CD4-positive, CD25-positive, alpha-beta regulatory T cell (primary cell): Measurements from ENCODE around the gene PHKA2. TPM values are rescaled to one million over a fixed set of nuclear protein-coding genes. Genes with fewer than 3 reads are reported as not detected.

Experiments
- ATAC-seq, 2 donors: fragments of 150-1000 bp; cut with Tn5 transposase; one replicate each; pipeline ENCODE4 v1.10.0; 2021; ENCODE audit warnings: low read depth in 2 of 2, moderate number of reproducible peaks in 2 of 2, moderate library complexity in 1 of 2
- DNase-seq, 3 donors: peaks; one replicate each; pipeline versions ENCODE4 v3.0.0 to v3.0.0-alpha.2; 2012 to 2022; ENCODE audit warnings: mixed read lengths in 1 of 3
- H3K27ac ChIP-seq: one replicate; pipeline ENCODE4 v1.7.0; 2013; ENCODE audit warnings: mild to moderate bottlenecking, low read length; ENCODE audit not compliant: insufficient read depth, poor library complexity, severe bottlenecking
- H3K27me3 ChIP-seq: one replicate; pipeline ENCODE4 v1.7.0; 2013; ENCODE audit warnings: low read length; ENCODE audit not compliant: control insufficient read depth, insufficient read depth
- H3K36me3 ChIP-seq: one replicate; pipeline ENCODE4 v1.7.0; 2013; ENCODE audit warnings: mild to moderate bottlenecking, low read length, moderate library complexity; ENCODE audit not compliant: control insufficient read depth, insufficient read depth
- H3K4me1 ChIP-seq: 2 replicates; pipeline ENCODE4 v1.7.0; 2013; ENCODE audit warnings: mild to moderate bottlenecking, low read length; ENCODE audit not compliant: insufficient read depth, control insufficient read depth, poor library complexity, severe bottlenecking
- H3K4me3 ChIP-seq: one replicate; pipeline ENCODE4 v1.7.0; 2013; ENCODE audit warnings: low read depth, mild to moderate bottlenecking, low read length, moderate library complexity
- H3K9me3 ChIP-seq, 2 experiments: 1 replicate in 1 of 2; 2 replicates in 1 of 2; pipeline ENCODE4 v1.7.0; 2013; ENCODE audit warnings: low read length in 2 of 2, mild to moderate bottlenecking in 1 of 2, moderate library complexity in 1 of 2; ENCODE audit not compliant: control insufficient read depth in 2 of 2
- H3K27ac Mint-ChIP-seq, 3 donors: one replicate each; pipeline ENCODE4 v1.8.0; 2020 to 2022; ENCODE audit warnings: mild to moderate bottlenecking in 3 of 3, mixed read lengths in 3 of 3, moderate library complexity in 2 of 3
- H3K27me3 Mint-ChIP-seq: one replicate; pipeline ENCODE4 v1.8.0; 2022; ENCODE audit warnings: mild to moderate bottlenecking, mixed read lengths
- H3K36me3 Mint-ChIP-seq: one replicate; pipeline ENCODE4 v1.8.0; 2020; ENCODE audit warnings: mixed read lengths
- H3K4me1 Mint-ChIP-seq, 4 donors: one replicate each; pipeline ENCODE4 v1.8.0; 2020 to 2022; ENCODE audit warnings: mixed read lengths in 4 of 4, mild to moderate bottlenecking in 1 of 4
- H3K4me3 Mint-ChIP-seq, 4 donors: one replicate each; pipeline ENCODE4 v1.8.0; 2020 to 2022; ENCODE audit warnings: mild to moderate bottlenecking in 4 of 4, mixed read lengths in 4 of 4, moderate library complexity in 3 of 4
- H3K9me3 Mint-ChIP-seq, 7 donors: one replicate each; pipeline ENCODE4 v1.8.0; 2020 to 2022; ENCODE audit warnings: mixed read lengths in 7 of 7, mild to moderate bottlenecking in 3 of 7, moderate library complexity in 2 of 7
- polyA plus RNA-seq, 4 donors: library from polyadenylated mRNA; unstranded; fragments of 300-500 nt; fragmentation: Illumina TruSeq; gene quantifications; one replicate each; pipeline ENCODE4 v1.2.3, GENCODE V29; 2021
- total RNA-seq: library from RNA; stranded (reverse); gene quantifications from one replicate; pipeline ENCODE4 v1.2.3, GENCODE V29; 2022

PHKA2 gene
- total and polyA plus RNA-seq, 5 donors from 2014 or later = 5.2 to 33.8 (median 6.4) TPM

DNA sequence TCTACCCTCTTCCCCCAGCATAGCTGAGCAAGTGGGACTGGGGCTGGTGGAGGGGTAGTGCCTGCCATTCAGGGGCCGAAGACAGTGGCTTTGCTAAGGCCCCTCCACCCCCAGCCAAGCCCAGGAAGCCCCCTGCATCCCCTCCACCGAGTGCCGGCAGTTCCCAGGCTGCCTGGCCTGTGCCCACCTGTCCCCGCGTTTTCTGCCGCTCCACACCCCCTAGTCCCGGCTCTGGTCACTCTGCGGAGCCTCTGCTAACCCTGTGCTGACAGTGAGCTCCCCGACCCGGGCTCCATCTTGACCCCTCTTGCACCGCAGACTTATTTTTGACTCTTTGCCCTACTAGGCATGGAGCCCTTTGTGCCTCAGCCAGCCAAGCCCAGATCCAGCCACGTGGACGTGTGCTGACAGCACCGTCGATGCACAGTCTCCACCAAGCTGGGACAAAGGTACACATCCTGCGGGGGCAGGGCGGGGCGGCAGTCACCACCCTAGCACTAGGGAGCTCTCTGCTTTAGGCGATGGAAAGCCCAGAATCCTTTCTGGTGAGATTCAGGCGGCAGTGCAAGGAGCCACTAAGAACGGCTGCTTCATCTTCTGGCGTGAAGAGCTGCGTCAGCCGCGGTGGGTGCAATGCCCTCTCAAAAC lies 96.6 kb downstream of the PHKA2 start:
- Mint-ChIP-seq H3K4me1 (peaks cover 7 to 38% (median 9%) of the 10 kb centered on the region in 4 donors), H3K4me3 (peak overlapping the region; percentile 89 to 93 (median 90)), H3K9me3 (peaks cover 0 to under 1% (median 0%) of the 10 kb centered on the region in 7 donors), H3K27ac (peak overlapping the region; percentile 79 to 96 (median 93)), H3K27me3 (no peaks in the 10 kb centered on the region), H3K36me3 (no peaks in the 10 kb centered on the region)
- peaks cover 17% of the 10 kb centered on the region for H3K4me1 ChIP-seq
- H3K4me3 ChIP-seq = no peak overlapping the region
- H3K27me3 ChIP-seq = no peaks in the 10 kb centered on the region
- peak in 1 of 3 donors; percentile 41 for DNase-seq
- no peaks in the 10 kb centered on the region for H3K36me3 ChIP-seq
- ATAC-seq = no peak
- H3K27ac ChIP-seq = peak overlapping the region; percentile 34
- H3K9me3 ChIP-seq = no peaks in the 10 kb centered on the region

DNA sequence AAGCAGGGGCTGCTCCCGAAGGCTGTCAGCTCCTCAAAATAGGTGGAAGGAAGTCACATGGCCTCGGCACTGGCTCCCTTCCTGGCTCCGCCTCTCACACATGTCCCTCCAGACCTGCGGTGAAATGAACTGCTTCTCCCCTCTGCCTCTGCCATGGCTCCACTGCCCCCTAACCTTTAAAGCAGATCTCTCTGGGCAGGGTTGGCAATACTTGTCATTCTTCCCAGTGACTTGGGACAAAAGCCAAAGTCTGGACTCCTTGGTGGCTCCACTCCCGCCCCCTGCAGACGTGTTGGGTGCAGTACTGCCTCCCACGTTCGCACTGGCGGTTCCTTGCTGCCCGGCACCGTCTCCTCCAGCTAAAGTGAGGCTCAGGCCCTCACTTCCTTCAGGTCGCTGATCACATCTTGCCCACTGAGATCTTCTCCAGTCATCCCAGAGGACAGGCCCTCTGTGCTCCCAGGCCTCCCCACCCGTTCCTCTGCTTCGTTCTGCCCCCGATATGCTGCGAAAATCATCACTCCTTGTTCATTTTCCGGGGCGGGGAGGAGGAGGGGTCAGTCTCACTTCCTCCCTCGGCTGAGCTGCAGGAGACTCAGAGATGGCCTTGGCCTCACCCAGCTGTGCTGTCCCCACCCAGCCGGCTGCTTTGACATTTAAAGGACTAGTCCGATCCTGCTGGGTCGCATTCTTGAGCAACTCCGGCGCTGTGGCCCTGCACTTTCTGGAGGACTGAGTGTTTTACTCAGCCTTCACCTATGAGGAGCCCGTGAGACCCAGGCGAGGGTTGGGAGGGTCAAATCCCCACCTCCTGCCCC lies 97.4 kb downstream of the PHKA2 start:
- peak; percentile 63 to 67 for ATAC-seq
- H3K27me3 Mint-ChIP-seq = no peaks in the 10 kb centered on the region

DNA sequence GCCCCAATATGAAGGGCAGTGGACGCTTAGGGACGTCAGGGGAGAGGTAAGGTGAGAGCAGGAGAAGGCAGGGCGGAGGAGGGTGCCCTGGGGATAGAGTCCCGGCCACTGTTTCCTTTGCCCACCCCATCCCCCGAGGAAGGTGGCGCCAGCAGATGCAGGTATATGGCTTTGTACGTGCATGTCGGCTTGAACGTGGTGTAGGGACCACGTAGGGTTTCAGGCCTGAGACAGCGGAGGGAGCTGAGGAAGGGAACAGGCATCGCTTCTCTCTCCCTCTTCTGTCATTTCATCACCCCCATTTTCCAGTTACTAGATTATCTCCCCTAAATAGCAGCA lies 97.9 kb downstream of the PHKA2 start:
- H3K27me3 Mint-ChIP-seq = no peaks in the 10 kb centered on the region
- H3K9me3 Mint-ChIP-seq = peaks cover 0 to 3% (median 0%) of the 10 kb centered on the region in 7 donors
- DNase-seq = no peak
- Histone ChIP-seq H3K4me3 (peak overlapping the region; percentile 58), H3K27ac (peak overlapping the region; percentile 34), H3K27me3 (no peaks in the 10 kb centered on the region), H3K36me3 (no peaks in the 10 kb centered on the region), H3K4me1 (peaks cover 17% of the 10 kb centered on the region), H3K9me3 (no peaks in the 10 kb centered on the region)
- H3K4me1 Mint-ChIP-seq = peaks cover 7 to 39% (median 9%) of the 10 kb centered on the region in 4 donors
- peak overlapping the region; percentile 79 to 93 (median 92) for H3K27ac Mint-ChIP-seq
- ATAC-seq = peak; percentile 19 to 22
- peak overlapping the region; percentile 70 to 93 (median 90) for H3K4me3 Mint-ChIP-seq
- H3K36me3 Mint-ChIP-seq = no peaks in the 10 kb centered on the region

More for the DNA sequence above, 97.4 kb downstream of the PHKA2 start:
- H3K27me3 ChIP-seq = no peaks in the 10 kb centered on the region
- peak overlapping the region; percentile 34 for H3K27ac ChIP-seq
- Mint-ChIP-seq H3K4me3 (peak overlapping the region; percentile 70 to 93 (median 90)), H3K36me3 (no peaks in the 10 kb centered on the region), H3K27ac (peak overlapping the region; percentile 79 to 93 (median 92)), H3K9me3 (peaks cover 0 to 3% (median 0%) of the 10 kb centered on the region in 7 donors), H3K4me1 (peaks cover 7 to 39% (median 9%) of the 10 kb centered on the region in 4 donors)
- peak; percentile 10 to 68 (median 40) for DNase-seq
- no peaks in the 10 kb centered on the region for H3K9me3 ChIP-seq
- no peaks in the 10 kb centered on the region for H3K36me3 ChIP-seq
- peaks cover 17% of the 10 kb centered on the region for H3K4me1 ChIP-seq
- H3K4me3 ChIP-seq = peak overlapping the region; percentile 58

DNA sequence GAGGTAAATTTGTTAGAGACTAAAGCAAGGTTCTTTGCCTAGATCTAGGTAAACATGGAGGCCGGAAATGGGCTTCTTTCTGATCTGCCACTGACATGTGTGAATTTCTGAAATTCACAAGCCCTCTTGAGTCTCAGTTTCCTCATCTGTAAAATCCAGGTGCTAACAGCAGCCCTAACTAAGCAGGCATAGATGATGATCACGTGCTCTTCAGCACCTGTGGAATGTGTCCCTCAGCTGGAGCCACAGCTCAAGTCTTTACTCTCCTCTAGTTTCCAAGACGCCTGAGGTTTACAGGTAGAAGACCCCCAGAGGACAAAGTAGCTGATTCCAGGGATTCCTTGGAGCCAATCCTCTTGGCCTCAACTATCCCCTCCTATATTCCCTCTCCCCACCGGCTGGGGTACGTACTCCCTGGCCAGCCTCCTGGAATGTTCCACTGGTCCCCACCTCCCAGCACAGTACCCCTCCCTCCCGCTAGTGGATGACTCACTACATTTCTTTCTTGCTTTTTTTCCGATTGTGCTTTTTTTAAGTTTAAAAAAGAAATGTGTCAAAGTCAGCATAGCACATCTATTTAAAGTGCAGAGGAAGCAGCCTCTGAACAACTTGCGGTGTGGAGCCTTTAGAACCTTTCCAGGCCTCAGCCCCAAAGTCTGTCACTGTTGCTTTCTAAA lies 98.4 kb downstream of the PHKA2 start:
- Mint-ChIP-seq H3K4me3 (peak overlapping the region; percentile 70 to 93 (median 90)), H3K36me3 (no peaks in the 10 kb centered on the region), H3K9me3 (peaks cover 0 to 3% (median 0%) of the 10 kb centered on the region in 7 donors), H3K27me3 (no peaks in the 10 kb centered on the region), H3K4me1 (peaks cover 7 to 39% (median 9%) of the 10 kb centered on the region in 4 donors), H3K27ac (peak overlapping the region; percentile 60 to 92 (median 79))
- ATAC-seq (peak in 1 of 2 donors; percentile 33), DNase-seq (peak in 2 of 3 donors; percentile 6 to 35)
- H3K4me3 ChIP-seq = peak overlapping the region; percentile 58
- no peaks in the 10 kb centered on the region for H3K27me3 ChIP-seq
- peak overlapping the region; percentile 33 for H3K27ac ChIP-seq
- H3K4me1 ChIP-seq = peaks cover 17% of the 10 kb centered on the region
- H3K9me3 ChIP-seq = no peaks in the 10 kb centered on the region
- no peaks in the 10 kb centered on the region for H3K36me3 ChIP-seq

DNA sequence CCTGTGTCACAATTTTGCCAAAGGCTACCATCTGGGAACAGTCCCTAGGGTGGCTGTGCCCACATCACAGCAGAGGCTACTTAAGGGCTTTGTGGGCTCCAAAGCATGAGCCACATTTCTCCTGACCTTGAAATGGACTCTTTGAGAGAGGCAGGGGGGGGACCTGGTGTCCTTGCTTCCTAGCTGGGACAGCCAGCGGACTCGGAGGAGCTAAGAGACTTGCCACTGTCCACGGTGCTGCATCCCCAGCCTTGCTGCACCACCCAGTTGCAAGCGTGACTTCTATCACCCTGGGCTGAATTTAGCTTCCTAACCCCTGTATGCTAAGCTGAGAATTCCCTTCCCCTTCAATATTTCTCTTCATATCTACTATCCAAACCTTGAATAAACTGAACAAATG lies 99.0 kb downstream of the PHKA2 start:
- peaks cover 17% of the 10 kb centered on the region for H3K4me1 ChIP-seq
- DNase-seq (no peak), ATAC-seq (no peak)
- H3K27ac ChIP-seq = no peak overlapping the region
- no peak overlapping the region for H3K4me3 ChIP-seq
- Mint-ChIP-seq H3K9me3 (peaks cover 0 to 3% (median 0%) of the 10 kb centered on the region in 7 donors), H3K36me3 (no peaks in the 10 kb centered on the region), H3K27me3 (no peaks in the 10 kb centered on the region), H3K27ac (peak overlapping the region in 1 of 3 donors; percentile 38), H3K4me1 (peaks cover 7 to 37% (median 9%) of the 10 kb centered on the region in 4 donors), H3K4me3 (peak overlapping the region in 3 of 4 donors; percentile 89 to 93 (median 91))
- no peaks in the 10 kb centered on the region for H3K36me3 ChIP-seq
- H3K9me3 ChIP-seq = no peaks in the 10 kb centered on the region
- H3K27me3 ChIP-seq = no peaks in the 10 kb centered on the region

DNA sequence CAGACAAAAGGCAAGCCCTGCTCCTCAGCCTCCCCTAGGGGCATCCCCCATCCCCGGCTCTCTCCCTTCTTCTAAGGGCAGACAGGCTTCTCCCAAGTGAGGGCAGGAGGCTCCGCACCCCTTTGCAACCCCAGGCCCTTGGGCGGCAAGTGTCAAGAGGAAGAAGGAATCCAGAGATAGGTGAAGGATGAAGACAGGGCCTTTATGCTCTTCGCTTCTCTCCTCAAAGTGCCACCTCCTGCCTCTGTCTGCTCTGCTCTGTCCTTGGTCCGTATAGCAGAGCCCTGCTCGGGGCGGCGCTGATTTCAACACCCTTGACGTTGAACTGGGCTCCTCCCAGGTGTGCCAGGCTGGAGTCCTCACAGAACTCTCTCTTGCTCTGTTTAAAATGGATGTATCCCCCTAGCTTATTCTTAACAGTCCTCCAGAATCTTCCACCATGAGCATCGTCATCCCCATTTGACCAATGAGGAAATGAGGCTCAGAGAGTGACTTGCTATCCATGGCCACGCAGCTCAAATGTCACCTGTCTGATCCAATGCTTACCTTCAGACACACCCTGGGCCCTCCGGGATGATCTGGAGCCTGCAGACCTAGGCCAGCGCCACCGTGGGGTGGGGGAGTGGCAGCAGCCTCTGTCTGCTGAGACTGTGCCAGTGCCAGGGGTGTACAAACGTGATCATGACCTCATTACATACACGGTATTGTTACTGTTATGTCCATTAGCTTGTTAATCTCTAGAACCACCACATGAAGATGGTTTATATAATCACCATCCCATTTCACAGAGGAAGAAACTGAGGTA lies 99.8 kb downstream of the PHKA2 start:
- H3K36me3 ChIP-seq = no peaks in the 10 kb centered on the region
- Mint-ChIP-seq H3K36me3 (no peaks in the 10 kb centered on the region), H3K4me3 (no peak overlapping the region), H3K27ac (peak overlapping the region in 1 of 3 donors; percentile 36), H3K9me3 (peaks cover 0 to 3% (median 0%) of the 10 kb centered on the region in 7 donors), H3K4me1 (peaks cover 7 to 35% (median 9%) of the 10 kb centered on the region in 4 donors), H3K27me3 (no peaks in the 10 kb centered on the region)
- H3K27me3 ChIP-seq = no peaks in the 10 kb centered on the region
- ATAC-seq (no peak), DNase-seq (no peak)
- H3K9me3 ChIP-seq = no peaks in the 10 kb centered on the region
- H3K4me3 ChIP-seq = no peak overlapping the region
- peaks cover 17% of the 10 kb centered on the region for H3K4me1 ChIP-seq
- H3K27ac ChIP-seq = no peak overlapping the region
